OCI-LY3 (cell line): ENCODE results near the gene SEC14L3.

Experiments
- H2AFZ ChIP-seq: fragments of 200-600, 300-600 bp; shearing (Covaris generic); 2 replicates; pipeline ENCODE4 v1.6.0; 2014; ENCODE audit warnings: antibody characterized with exemption, low read depth, low read length
- H3K27ac ChIP-seq: fragments of 200-600, 300-600 bp; sonication (generic); 2 replicates; pipeline ENCODE4 v1.5.1; 2014; ENCODE audit warnings: mild to moderate bottlenecking, low read length, moderate library complexity, mixed read lengths
- H3K27me3 ChIP-seq: fragments of 200-600, 300-600 bp; sonication (generic); 2 replicates; pipeline ENCODE4 v1.6.1; 2014; ENCODE audit warnings: low read depth, low read length, mixed read lengths
- H3K36me3 ChIP-seq: fragments of 200-600, 300-600 bp; sonication (generic); replicated peaks from 2 replicates; pipeline ENCODE3; 2014; ENCODE audit warnings: low read depth, low read length, mixed read lengths
- H3K4me1 ChIP-seq: fragments of 300-600, 200-600 bp; sonication (generic); 2 replicates; pipeline ENCODE4 v1.6.1; 2014; ENCODE audit warnings: low read length, mixed read lengths
- H3K4me2 ChIP-seq: fragments of 200-600, 300-600 bp; sonication (generic); 2 replicates; pipeline ENCODE4 v1.6.1; 2014; ENCODE audit warnings: low read length, mixed read lengths
- H3K4me3 ChIP-seq: fragments of 300-600, 200-600 bp; sonication (generic); 2 replicates; pipeline ENCODE4 v1.5.1; 2014; ENCODE audit warnings: antibody characterized with exemption, mild to moderate bottlenecking, low read length, moderate library complexity
- H3K79me2 ChIP-seq: fragments of 300-600, 200-600 bp; shearing (Covaris generic); 2 replicates; pipeline ENCODE4 v1.6.1; 2014; ENCODE audit warnings: mild to moderate bottlenecking, low read length, mixed read lengths
- H3K9ac ChIP-seq: fragments of 300-600, 200-600 bp; shearing (Covaris generic); 2 replicates; pipeline ENCODE4 v1.6.0; 2014; ENCODE audit warnings: mild to moderate bottlenecking, low read length, moderate library complexity
- H3K9me3 ChIP-seq: fragments of 200-600, 300-600 bp; shearing (Covaris generic); 2 replicates; pipeline ENCODE4 v1.6.1; 2014; ENCODE audit warnings: low read length, mixed read lengths; ENCODE audit not compliant: insufficient read depth
- H4K20me1 ChIP-seq: fragments of 200-600, 300-600 bp; sonication (generic); 2 replicates; pipeline ENCODE4 v1.6.1; 2016; ENCODE audit warnings: low read length, mixed read lengths; ENCODE audit not compliant: insufficient read depth
- CTCF ChIP-seq: fragments of 200-600, 300-600 bp; sonication (generic); IDR thresholded peaks from 2 replicates; pipeline ENCODE4 v1.5.1; 2014; ENCODE audit warnings: antibody characterized with exemption, low read length, low read depth
- EZH2phosphoT487 ChIP-seq: fragments of 200-600 bp; shearing (Covaris generic); IDR thresholded peaks from 2 replicates; pipeline ENCODE4 v1.6.1; 2018; ENCODE audit warnings: antibody characterized with exemption, mixed run types, low read depth

The SEC14L3 gene

GRCh38 chr22:30502911-30503310, 31.1 kb upstream of the SEC14L3 start:
- Histone ChIP-seq H3K4me1 (no peaks in the 10 kb centered on the region), H3K4me2 (no peak overlapping the region), H3K79me2 (no peaks in the 10 kb centered on the region), H3K27me3 (peaks cover 12% of the 10 kb centered on the region; the same call in 1 of the 2 replicates), H3K9ac (no peak overlapping the region), H3K36me3 (no peaks in the 10 kb centered on the region), H3K4me3 (no peak overlapping the region), H3K27ac (no peak overlapping the region), H3K9me3 (no peaks in the 10 kb centered on the region), H4K20me1 (no peaks in the 10 kb centered on the region), H2AFZ (no peak overlapping the region)
- TF ChIP-seq EZH2phosphoT487 (no peak), CTCF (no peak)

GRCh38 chr22:30502153-30502552, 30.3 kb upstream of the SEC14L3 start:
- no peaks in the 10 kb centered on the region for H3K4me1 ChIP-seq
- H3K9ac ChIP-seq = no peak overlapping the region
- no peaks in the 10 kb centered on the region for H3K9me3 ChIP-seq
- H3K36me3 ChIP-seq = no peaks in the 10 kb centered on the region
- no peaks in the 10 kb centered on the region for H4K20me1 ChIP-seq
- no peak for TF ChIP-seq CTCF
- no peak for TF ChIP-seq EZH2phosphoT487
- no peak overlapping the region for H3K4me2 ChIP-seq
- H3K4me3 ChIP-seq = no peak overlapping the region
- H2AFZ ChIP-seq = no peak overlapping the region
- no peaks in the 10 kb centered on the region for H3K79me2 ChIP-seq
- H3K27me3 ChIP-seq = peaks cover 12% of the 10 kb centered on the region; the same call in 1 of the 2 replicates
- H3K27ac ChIP-seq = no peak overlapping the region

DNA sequence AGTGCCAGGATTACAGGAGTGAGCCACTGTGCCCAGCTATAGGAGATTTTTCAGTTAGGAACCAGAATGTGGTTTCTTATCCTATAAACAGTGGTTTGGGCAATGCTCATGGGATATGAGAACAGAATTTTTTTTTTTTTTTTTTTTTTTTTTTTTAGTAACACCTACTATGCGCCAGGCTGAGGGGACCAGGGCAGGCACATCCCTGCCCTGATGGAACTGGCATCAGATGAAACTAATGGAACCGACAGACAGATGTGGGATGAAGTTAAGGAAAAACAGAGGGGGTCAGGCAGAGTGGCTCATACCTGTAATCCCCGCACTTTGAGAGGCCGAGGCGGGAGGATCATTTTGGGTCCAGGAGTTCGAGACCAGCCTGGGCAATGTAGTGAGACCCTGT, 28.8 kb upstream of the SEC14L3 start:
- Histone ChIP-seq H3K79me2 (no peaks in the 10 kb centered on the region), H3K9ac (no peak overlapping the region), H3K4me1 (no peaks in the 10 kb centered on the region), H3K9me3 (no peaks in the 10 kb centered on the region), H2AFZ (no peak overlapping the region), H4K20me1 (no peaks in the 10 kb centered on the region), H3K36me3 (no peaks in the 10 kb centered on the region), H3K4me2 (no peak overlapping the region), H3K27ac (no peak overlapping the region), H3K27me3 (peaks cover 12% of the 10 kb centered on the region; the same call in 1 of the 2 replicates), H3K4me3 (no peak overlapping the region)
- TF ChIP-seq EZH2phosphoT487 (no peak), CTCF (no peak)

GRCh38 chr22:30497466-30498150, 25.8 kb upstream of the SEC14L3 start:
- Histone ChIP-seq H4K20me1 (no peaks in the 10 kb centered on the region), H3K79me2 (no peaks in the 10 kb centered on the region), H3K27ac (no peak overlapping the region), H3K36me3 (no peaks in the 10 kb centered on the region), H3K9ac (no peak overlapping the region), H3K27me3 (peaks cover 19% of the 10 kb centered on the region), H3K4me1 (no peaks in the 10 kb centered on the region), H2AFZ (no peak overlapping the region), H3K9me3 (no peaks in the 10 kb centered on the region), H3K4me2 (no peak overlapping the region), H3K4me3 (no peak overlapping the region)
- TF ChIP-seq EZH2phosphoT487 = no peak
- TF ChIP-seq CTCF = no peak
